ENCODE data around the gene NGRN. TPM values are rescaled to one million over a fixed set of nuclear protein-coding genes. Genes with fewer than 3 reads are reported as not detected.
A peak's percentile ranks its signal among the peaks of the same experiment; 100 is the strongest.

Gene NGRN, protein sequence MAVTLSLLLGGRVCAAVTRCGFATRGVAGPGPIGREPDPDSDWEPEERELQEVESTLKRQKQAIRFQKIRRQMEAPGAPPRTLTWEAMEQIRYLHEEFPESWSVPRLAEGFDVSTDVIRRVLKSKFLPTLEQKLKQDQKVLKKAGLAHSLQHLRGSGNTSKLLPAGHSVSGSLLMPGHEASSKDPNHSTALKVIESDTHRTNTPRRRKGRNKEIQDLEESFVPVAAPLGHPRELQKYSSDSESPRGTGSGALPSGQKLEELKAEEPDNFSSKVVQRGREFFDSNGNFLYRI
- polyA plus RNA-seq (ENCODE audit: insufficient read length in 4 of 4) = 100 to 1,000 TPM; 111 to 147 (median 122) TPM

DNA sequence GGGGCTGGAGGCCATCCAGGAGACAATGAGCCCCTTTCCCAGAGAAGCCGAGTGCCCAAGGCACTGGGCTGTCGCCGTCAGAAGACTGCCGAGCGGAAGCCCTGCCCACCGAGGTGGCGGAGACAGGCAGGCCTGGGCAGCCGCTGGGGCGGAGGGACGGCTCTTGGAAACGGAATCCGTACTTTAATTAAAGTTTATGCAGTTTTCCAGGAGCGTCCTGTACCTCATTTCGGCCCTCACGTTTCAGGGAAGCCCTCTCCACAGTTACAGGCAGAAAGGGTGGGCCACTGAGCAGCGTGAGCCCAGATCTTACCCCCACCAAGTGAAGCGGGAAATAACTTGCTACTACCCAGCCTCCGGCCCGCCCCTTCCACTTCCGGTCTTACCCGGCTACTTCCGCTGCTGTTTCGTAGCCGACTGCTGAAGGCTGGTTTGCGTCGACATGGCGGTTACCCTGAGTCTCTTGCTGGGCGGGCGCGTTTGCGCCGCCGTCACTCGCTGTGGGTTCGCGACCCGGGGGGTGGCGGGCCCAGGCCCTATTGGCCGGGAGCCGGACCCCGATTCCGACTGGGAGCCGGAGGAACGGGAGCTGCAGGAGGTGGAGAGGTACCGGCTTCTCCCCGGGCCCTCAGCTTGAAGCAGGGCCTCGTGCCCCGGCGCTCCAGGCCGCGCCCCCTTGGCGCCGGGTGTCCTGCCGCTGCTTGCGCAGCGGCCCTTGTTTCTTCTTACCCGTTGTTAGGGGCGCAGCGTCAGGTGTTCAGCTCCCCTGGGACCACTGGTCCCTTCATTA lies at the start of gene NGRN:
TSS of gene NGRN (plus strand) at position 402 of the 790 bp plus-strand sequence. CDS start at position 443, 41 bp downstream.
- DNase-seq (ENCODE audit: low read depth in 4 of 4, low spot score in 2 of 4) = peak; percentile 88 to 90 (median 90)

DNA sequence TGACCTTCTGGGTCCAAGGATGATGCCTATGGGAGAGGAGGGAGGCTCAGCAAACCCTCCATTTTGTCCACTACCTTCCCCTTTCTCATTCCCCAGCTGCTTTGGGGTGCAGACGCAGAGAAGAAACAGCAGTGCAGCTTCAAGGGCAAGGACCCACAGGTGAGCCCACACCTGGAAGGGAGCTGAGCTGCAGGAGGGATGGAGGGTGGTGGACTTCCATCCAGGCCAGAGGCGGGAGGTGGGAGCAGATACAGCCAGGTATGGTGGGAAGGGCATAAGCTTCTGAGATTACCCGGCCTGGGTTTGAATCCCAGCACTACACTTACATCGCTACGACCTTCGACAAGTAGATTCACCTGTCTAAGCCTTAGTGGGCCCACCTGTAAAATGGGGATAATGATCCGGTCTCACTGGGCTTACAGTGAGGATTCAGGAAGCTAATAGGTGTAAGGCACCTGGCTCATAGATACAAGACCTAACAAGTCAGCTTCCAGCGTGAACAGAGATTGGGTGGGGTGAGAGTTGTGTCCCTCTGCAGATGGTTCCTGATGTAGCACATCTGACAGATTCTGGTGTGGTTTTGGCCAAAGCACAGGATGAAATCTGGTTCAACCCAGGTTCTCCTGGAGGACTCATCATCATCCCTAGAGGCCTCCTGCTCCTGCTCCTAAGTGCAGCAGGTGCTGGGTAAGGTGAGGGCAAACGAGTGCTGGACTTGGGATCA lies 47.6 kb upstream of the NGRN start:
- DNase-seq (ENCODE audit: low read depth in 4 of 4, low spot score in 2 of 4) = no peak

DNA sequence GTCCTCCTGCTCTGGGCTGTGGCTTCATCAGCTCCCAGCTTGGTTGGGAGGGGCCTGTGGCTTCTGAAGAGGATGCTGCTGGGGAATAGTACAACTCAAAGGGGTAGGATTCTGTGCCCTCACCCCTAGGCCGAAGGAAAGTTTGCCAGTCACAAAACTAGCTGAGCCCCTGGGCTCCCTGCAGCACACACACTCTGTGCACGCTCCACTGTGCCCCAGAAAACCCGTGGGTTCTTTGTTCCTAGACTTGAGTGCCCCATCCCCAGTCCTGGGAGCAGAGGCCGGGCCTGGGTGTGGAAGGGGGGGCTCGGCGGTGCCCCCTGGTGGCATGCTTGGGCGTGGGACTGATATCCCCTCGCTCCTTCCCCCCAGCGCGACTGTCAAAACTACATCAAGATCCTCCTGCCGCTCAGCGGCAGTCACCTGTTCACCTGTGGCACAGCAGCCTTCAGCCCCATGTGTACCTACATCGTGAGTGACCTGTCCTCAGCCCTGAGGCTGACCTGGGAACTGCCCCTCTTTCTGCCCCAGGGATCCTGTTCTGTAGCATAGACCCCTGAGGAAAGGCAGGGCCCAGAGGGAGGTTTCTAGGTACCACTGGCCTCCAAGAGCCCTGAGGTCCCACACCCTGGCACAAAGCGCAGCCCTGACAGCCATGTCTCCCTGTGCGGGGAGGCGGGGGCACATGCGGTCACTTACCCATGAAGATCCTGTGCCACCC lies 45.9 kb upstream of the NGRN start:
- DNase-seq (ENCODE audit: low read depth in 4 of 4, low spot score in 2 of 4) = no peak

DNA sequence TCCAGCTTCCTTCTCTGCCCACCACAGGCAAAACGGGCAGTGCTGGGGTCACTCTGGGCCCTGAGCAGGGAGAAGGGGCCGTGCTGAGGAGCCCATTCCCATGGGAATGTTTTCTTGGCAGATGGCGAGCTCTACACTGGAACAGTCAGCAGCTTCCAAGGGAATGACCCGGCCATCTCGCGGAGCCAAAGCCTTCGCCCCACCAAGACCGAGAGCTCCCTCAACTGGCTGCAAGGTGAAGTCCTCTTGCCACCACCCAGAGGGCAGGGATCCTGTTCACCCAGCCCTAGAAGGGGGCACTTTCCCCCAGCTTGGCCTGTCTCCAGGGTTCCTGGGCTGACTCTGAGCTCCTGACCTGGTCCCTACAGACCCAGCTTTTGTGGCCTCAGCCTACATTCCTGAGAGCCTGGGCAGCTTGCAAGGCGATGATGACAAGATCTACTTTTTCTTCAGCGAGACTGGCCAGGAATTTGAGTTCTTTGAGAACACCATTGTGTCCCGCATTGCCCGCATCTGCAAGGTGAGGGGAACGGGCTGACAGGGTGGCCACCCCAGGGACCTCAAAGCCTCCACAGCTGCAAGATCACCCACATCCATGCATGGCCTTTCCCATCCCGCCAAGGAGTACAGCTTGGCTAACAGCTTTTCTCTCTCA lies 44.1 kb upstream of the NGRN start:
- no peak for DNase-seq (ENCODE audit: low read depth in 4 of 4, low spot score in 2 of 4)

DNA sequence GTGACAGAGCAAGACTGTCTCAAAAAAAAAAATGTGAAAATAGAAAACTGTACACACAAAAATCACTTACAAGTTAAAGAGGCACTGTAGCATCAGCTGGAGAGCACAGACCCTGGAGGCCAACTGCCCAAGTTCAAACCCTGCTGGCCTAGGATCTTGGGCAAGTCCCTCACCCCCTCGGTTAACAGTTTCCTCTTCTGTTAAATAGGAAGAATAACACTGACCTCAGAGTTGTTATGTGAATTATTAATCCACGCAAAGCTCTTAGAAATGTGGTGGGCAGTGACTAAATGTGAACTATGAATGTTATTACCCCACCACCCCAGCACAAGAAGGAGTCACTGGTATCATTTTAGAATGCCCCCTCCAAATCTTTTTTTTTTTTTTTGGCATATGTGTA lies 42.9 kb upstream of the NGRN start:
- no peak for DNase-seq (ENCODE audit: low read depth in 4 of 4, low spot score in 2 of 4)

DNA sequence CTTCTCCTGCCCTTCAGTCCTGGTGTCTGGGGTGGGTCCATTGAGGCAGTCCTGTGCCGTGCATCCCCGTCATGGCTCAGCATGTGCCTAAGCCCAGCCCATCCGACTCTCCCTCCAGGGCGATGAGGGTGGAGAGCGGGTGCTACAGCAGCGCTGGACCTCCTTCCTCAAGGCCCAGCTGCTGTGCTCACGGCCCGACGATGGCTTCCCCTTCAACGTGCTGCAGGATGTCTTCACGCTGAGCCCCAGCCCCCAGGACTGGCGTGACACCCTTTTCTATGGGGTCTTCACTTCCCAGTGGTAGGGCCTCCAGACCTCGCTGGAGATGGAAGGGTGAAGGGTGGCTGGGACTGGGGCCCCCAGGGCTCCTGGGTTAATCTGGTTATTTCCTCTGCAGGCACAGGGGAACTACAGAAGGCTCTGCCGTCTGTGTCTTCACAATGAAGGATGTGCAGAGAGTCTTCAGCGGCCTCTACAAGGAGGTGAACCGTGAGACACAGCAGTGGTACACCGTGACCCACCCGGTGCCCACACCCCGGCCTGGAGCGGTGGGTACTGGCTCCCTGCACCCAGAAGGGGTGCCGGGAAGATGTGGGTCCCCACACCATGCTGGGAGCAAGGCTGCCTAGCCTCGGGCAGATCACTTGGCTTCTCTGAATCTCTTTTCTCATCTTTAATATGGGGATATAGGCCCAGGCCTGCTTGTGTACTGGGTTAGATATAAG lies 41.9 kb upstream of the NGRN start:
- DNase-seq (ENCODE audit: low read depth in 4 of 4, low spot score in 2 of 4) = no peak

DNA sequence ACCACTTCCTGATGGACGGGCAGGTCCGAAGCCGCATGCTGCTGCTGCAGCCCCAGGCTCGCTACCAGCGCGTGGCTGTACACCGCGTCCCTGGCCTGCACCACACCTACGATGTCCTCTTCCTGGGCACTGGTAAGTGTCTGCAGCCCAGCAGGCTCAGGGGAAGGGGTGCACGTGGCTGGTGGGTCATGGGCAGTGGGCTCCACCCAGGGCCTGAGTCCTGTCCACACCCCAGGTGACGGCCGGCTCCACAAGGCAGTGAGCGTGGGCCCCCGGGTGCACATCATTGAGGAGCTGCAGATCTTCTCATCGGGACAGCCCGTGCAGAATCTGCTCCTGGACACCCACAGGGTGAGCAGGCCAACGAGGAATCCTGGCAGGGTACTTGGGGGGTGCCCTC lies 40.4 kb upstream of the NGRN start:
- DNase-seq (ENCODE audit: low read depth in 4 of 4, low spot score in 2 of 4) = no peak

DNA sequence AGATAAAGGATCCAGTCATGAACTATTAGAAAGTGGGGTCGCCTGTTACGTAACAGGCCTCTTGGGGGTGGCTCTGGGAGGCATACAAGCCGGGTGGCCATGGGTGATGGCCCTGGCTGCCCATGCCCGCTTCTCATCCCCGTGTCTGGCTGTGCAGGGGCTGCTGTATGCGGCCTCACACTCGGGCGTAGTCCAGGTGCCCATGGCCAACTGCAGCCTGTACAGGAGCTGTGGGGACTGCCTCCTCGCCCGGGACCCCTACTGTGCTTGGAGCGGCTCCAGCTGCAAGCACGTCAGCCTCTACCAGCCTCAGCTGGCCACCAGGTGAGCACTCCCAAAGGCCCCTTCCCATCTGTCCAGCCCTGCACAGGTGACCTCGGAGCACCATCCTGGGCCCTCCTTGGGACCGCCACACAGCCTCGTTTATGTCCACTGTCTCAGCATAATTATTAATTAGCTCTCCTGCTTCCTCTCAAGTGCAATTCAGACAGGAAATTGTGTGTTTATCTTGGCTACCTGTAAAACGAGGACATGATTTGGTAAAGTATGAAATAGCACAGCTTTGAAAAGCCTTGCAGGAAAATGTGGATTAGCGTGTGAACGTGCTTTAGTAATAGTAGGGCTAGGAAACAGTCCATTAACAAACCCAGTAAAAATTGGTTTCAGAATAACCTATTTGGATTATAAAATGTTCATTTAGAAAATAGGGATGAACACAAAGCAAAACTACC lies 39.8 kb upstream of the NGRN start:
- no peak for DNase-seq (ENCODE audit: low read depth in 4 of 4, low spot score in 2 of 4)

DNA sequence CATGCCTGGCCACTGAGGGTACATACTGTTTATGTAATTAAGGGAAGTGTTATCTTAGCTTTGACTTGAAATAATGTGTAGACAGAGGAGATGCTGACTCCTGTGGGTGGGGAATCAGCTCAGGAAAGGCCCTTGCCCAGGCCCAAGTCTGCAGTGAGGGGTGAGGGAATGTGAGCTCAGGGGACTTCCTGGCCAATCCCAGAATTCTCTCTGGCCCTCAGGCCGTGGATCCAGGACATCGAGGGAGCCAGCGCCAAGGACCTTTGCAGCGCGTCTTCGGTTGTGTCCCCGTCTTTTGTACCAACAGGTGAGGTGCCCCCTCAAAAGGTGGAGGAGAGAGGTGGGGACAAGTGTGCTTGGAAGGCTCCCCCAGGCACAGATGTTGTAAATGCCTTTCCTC lies 38.1 kb upstream of the NGRN start:
- DNase-seq (ENCODE audit: low read depth in 4 of 4, low spot score in 2 of 4) = no peak

DNA sequence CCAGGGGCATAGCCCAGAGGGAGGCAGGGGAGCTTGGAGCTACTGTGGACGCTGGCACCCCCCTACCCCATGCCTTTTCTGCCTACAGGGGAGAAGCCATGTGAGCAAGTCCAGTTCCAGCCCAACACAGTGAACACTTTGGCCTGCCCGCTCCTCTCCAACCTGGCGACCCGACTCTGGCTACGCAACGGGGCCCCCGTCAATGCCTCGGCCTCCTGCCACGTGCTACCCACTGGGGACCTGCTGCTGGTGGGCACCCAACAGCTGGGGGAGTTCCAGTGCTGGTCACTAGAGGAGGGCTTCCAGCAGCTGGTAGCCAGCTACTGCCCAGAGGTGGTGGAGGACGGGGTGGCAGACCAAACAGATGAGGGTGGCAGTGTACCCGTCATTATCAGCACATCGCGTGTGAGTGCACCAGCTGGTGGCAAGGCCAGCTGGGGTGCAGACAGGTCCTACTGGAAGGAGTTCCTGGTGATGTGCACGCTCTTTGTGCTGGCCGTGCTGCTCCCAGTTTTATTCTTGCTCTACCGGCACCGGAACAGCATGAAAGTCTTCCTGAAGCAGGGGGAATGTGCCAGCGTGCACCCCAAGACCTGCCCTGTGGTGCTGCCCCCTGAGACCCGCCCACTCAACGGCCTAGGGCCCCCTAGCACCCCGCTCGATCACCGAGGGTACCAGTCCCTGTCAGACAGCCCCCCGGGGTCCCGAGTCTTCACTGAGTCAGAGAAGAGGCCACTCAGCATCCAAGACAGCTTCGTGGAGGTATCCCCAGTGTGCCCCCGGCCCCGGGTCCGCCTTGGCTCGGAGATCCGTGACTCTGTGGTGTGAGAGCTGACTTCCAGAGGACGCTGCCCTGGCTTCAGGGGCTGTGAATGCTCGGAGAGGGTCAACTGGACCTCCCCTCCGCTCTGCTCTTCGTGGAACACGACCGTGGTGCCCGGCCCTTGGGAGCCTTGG lies 37.4 kb upstream of the NGRN start:
- no peak for DNase-seq (ENCODE audit: low read depth in 4 of 4, low spot score in 2 of 4)

DNA sequence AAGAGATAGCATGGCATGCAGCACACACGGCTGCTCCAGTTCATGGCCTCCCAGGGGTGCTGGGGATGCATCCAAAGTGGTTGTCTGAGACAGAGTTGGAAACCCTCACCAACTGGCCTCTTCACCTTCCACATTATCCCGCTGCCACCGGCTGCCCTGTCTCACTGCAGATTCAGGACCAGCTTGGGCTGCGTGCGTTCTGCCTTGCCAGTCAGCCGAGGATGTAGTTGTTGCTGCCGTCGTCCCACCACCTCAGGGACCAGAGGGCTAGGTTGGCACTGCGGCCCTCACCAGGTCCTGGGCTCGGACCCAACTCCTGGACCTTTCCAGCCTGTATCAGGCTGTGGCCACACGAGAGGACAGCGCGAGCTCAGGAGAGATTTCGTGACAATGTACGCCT lies 36.5 kb upstream of the NGRN start:
- no peak for DNase-seq (ENCODE audit: low read depth in 4 of 4, low spot score in 2 of 4)

DNA sequence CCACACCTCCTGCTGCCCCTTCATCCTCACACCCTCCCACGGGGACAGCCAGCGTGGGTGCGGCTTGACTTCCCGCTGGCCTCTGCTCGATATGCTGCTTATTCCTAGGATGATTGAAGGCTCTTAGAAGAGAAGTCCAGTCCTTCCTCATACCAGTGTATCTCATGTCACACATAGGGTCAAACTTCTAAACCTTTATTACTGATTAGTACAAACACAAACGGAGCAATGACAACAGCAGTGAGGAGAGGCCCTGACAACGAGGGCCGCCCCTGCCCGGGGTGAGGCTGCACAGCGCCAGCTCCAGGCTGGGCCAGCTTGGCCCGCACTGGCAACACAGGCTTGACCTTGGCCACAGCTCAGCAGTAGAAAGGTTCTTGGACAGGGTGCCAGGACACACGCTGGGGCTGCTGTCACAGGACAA lies 35.4 kb upstream of the NGRN start:
- no peak for DNase-seq (ENCODE audit: low read depth in 4 of 4, low spot score in 2 of 4)

DNA sequence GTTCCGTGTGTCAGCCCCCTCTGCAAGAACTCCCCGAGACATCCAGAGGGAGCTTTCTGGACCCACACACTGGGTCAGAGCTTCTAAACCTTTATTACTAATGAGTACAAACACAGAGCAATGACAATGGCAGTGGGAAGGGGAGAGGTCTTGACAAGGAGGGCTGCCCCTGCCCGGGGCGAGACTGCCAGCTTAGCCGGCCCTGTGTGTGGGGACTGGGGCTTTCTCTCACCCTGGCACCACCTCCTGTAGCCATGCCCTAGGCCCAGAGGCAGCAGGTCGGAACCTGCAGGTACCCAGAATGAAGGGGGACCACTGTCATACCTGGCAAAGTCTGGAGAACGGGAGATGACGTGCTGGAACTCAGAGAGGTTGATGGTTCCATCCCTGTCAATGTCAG lies 34.9 kb upstream of the NGRN start:
- DNase-seq (ENCODE audit: low read depth in 4 of 4, low spot score in 2 of 4) = no peak

DNA sequence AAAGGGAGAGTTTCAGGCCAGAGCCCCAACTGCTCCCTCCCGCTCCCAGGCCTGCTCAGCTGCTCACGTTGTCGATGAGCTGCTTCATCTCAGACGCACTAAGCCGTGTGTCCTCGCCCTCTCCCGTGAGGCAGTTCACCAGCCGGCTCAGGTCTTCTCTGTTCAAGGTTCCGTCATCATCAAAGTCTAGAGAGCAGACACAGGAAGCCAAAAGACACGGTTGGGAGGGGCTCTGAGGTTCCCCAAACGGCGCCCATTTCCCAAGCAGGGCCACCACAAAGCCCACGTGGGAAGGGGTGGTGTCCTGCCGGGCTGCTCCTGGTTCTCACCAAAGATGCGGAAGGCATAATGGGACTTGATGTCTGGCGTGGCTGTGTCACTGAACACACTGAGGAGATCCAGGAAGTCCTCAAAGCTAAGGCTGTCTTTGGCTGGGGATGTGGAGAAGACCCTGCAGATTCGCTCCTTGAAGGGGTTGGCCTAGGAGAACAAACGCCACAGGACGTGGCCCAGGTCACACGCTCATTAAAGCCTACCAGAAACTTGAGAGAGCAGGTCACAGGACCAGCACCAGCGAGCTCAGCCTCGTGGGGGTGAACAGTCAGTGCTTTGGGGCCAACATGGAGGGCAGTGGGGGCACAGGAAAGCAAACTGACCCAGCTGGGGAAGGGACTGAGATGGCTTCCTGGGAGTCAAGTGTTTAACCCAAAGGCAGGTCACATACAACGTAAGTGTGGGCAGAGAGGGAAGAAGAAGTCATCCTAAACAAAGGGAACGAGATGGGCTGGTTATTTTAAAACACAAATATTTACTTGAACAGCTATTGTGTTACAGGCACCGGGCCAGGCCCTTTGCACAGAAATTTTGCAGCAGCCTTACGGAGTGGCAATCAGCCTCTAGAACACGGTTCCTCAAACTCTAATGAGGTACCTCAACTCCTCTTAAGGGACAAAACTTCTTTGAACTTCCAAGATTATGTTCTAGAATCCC lies 34.1 kb upstream of the NGRN start:
- no peak for DNase-seq (ENCODE audit: low read depth in 4 of 4, low spot score in 2 of 4)

DNA sequence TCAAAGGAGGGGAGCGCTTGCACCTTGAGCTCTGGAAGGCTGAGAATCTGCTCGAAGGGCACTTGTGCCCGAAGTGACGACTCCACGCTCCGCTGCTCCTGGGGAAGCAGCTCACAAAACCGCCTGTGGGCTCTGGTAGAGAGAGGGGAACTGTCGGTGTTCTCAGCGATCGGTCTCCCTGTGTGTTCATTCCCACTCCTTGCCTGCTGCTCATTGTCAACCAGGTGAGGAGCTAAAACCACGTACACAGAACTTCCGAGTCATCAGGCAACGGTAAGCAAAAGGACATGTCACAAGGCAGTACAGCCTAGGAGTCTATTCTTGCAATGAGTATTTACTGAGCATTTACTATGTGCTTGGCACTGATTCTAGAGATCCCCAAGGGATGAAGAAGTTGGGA lies 33.3 kb upstream of the NGRN start:
- no peak for DNase-seq (ENCODE audit: low read depth in 4 of 4, low spot score in 2 of 4)

DNA sequence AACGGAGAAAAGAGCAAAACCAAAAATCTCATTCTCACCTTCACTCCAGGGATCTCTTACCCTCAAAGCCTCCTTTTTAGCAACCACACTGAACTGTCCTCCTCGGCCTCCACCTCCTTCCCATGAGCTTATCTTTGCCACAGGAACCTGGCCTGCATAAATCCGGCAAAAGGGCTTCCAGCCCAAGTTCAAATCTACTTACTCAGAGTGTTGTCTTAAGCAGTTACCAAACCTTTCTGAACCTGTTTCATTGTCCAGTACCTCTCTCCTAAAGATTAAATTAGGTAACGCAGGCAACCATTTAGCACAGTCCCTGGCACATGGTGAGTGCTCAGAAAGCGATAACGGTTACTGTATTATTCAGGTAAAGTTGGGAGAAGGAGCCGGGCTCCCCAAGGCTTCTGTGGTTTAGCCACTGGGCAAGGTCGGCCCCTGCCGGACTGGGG lies 32.5 kb upstream of the NGRN start:
- DNase-seq (ENCODE audit: low read depth in 4 of 4, low spot score in 2 of 4) = no peak
